Measurements from ENCODE around the gene GLRX3.

The GLRX3 gene

DNA sequence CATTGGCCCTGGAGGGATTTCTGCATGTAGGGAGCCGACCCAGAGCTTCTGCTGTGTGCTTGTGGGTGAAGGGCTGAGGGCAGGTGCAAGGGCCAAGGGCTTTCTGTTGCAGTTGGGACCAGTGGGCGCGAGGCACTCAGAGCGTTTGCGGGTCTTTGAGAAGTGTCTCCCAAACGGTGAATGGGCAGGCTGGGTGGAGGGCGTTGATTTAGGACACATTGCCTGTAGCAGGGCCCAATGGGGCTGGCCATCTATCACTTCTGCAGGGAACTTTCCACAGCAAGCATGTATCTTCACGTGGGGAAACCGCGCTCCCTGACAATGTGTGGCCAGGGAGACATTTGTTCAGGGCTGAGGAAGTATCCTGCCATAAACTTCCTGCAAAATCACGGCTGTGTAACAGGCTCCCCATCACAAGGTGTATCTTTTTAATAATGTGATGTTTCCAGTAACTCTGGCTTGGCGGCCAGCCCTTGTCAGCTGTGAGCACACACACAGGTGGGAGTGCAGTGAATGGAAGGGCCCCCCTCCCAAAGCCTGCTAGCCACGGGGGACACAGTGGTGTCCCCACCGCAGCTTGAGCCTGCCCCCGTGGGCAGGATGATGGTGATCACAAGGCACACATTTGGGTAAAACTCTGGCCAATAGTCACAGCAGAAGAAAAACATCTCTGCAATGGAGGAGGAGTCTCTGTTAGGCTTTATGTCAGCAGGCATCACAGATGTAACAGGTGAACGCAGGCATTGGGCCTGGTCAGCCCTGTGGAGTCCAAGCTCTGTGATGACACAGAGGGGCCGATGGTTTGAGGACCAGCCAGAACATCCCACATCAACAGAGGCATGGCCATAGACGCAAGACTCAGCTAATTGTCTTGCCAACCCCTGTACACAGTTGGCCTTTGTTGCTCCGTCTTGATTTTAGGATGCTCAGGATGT, 84.3 kb downstream of the GLRX3 start:
- Histone ChIP-seq H3K27me3 (ENCODE audit: control insufficient read depth, insufficient read depth, low read length) (no peaks in the 10 kb centered on the region), H3K36me3 (ENCODE audit: control insufficient read depth, insufficient read depth, low read length) (no peaks in the 10 kb centered on the region; the same call in 1 of the 2 replicates), H3K27ac (ENCODE audit: low read length) (no peak overlapping the region), H3K4me1 (ENCODE audit: control insufficient read depth, insufficient read depth, low read length) (no peaks in the 10 kb centered on the region), H3K4me3 (ENCODE audit: low read length) (no peak overlapping the region), H3K9me3 (ENCODE audit: control insufficient read depth, insufficient read depth, low read length) (peaks cover 26% of the 10 kb centered on the region)
- WGBS (ENCODE audit: insufficient coverage, insufficient read length), result no CpG with 5 or more reads among the region's 19 CpGs
- no peak for DNase-seq (ENCODE audit: low read depth, low spot score)

DNA sequence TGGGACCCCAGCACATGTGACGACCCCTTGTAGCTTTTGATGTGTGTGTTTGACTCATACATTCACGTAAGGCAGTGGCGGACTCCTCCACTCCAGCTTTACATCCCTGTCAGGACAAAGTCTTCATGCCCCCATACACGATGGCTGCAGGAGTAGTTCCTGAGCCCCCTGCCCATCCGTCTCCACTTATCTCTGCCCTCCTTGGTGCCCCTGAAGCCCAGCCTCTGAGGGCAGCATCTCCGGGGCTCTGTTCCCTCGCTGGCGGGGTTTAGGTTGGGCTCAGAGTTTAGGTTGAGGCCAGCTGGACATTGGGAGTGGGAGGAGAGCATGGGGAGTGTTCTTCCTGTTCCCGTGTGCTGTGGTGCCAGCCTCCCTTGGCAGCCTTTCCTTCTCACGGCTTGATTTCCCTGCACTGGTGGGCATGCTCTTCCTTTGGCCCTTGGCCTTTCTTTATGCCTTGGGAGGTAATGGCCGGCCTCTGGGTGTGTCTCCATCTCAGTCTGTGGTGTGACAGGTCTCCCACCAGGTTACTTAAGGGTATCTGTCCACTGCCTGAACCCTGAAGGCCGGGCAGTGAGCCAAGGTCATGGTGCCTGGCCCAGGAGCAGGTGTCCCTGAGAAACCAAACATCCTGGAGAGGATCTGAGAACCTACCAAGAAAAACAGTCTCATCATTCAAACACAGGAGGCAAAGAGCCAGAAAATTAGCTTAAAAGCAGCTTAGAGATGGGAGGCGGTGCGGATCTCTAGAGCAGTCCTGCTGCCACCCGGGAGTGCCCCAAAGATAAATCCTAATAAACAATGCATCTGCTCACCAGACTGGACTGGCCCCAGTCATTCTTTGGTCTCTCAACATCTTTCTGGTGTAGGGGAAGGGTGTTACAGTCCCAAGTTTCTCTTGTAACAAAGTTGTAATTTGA, 85.5 kb downstream of the GLRX3 start:
- H3K36me3 ChIP-seq (ENCODE audit: control insufficient read depth, insufficient read depth, low read length), result no peaks in the 10 kb centered on the region; the same call in 1 of the 2 replicates
- no CpG with 5 or more reads among the region's 15 CpGs for WGBS (ENCODE audit: insufficient coverage, insufficient read length)
- H3K27me3 ChIP-seq (ENCODE audit: control insufficient read depth, insufficient read depth, low read length), result no peaks in the 10 kb centered on the region
- H3K4me3 ChIP-seq (ENCODE audit: low read length), result no peak overlapping the region
- DNase-seq (ENCODE audit: low read depth, low spot score), result no peak
- H3K9me3 ChIP-seq (ENCODE audit: control insufficient read depth, insufficient read depth, low read length), result peaks cover 30% of the 10 kb centered on the region
- H3K27ac ChIP-seq (ENCODE audit: low read length), result no peak overlapping the region
- H3K4me1 ChIP-seq (ENCODE audit: control insufficient read depth, insufficient read depth, low read length), result no peaks in the 10 kb centered on the region

DNA sequence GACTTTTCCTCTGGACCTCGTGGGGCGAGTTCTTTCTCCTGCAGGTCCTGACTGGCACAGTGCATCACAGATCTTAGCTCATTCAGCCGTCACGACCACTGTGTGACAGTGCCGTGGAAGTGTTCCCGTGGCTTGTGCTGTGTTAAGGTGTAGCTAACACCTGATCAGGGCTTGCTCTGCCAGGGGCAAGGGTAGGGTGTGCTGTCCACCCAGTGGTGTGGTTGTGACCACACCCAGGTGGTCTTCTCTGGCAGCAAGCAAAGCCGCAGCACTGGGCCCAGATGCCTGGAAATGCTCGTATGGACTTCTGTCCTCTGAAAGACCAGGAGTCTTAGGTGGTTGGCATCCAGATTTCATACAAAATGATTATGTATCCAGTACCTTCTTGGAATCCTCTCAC, 86.2 kb downstream of the GLRX3 start:
- no peak for DNase-seq (ENCODE audit: low read depth, low spot score)
- Histone ChIP-seq H3K4me3 (ENCODE audit: low read length) (no peak overlapping the region), H3K9me3 (ENCODE audit: control insufficient read depth, insufficient read depth, low read length) (peaks cover 32% of the 10 kb centered on the region), H3K27ac (ENCODE audit: low read length) (no peak overlapping the region), H3K27me3 (ENCODE audit: control insufficient read depth, insufficient read depth, low read length) (no peaks in the 10 kb centered on the region), H3K4me1 (ENCODE audit: control insufficient read depth, insufficient read depth, low read length) (no peaks in the 10 kb centered on the region), H3K36me3 (ENCODE audit: control insufficient read depth, insufficient read depth, low read length) (no peaks in the 10 kb centered on the region; the same call in 1 of the 2 replicates)
- no CpG with 5 or more reads among the region's 8 CpGs for WGBS (ENCODE audit: insufficient coverage, insufficient read length)

DNA sequence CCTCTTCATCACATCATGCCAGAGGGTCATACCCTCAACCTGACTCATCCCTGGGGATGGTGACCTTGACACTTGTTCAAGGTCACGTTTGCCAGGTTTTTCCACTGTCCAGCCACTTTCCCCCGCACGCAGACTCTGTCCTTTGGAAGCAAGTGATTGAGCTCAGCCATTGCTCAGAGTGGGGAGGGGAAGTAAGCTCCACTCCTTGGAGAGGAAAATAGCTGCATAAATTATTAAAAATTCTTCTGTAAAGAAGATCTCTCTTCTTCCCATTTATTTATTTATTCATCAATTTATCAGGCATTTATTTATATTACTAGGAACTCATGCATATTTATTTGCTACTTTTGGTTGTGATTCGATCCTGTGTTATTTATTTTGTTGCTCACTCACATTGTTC, 88.0 kb downstream of the GLRX3 start:
- peaks cover 27% of the 10 kb centered on the region for H3K9me3 ChIP-seq (ENCODE audit: control insufficient read depth, insufficient read depth, low read length)
- H3K36me3 ChIP-seq (ENCODE audit: control insufficient read depth, insufficient read depth, low read length), result no peaks in the 10 kb centered on the region
- no peak overlapping the region for H3K4me3 ChIP-seq (ENCODE audit: low read length)
- no peaks in the 10 kb centered on the region for H3K27me3 ChIP-seq (ENCODE audit: control insufficient read depth, insufficient read depth, low read length)
- no peaks in the 10 kb centered on the region for H3K4me1 ChIP-seq (ENCODE audit: control insufficient read depth, insufficient read depth, low read length)
- DNase-seq (ENCODE audit: low read depth, low spot score), result no peak
- H3K27ac ChIP-seq (ENCODE audit: low read length), result no peak overlapping the region
- WGBS (ENCODE audit: insufficient coverage, insufficient read length), result no CpG with 5 or more reads among the region's 4 CpGs

DNA sequence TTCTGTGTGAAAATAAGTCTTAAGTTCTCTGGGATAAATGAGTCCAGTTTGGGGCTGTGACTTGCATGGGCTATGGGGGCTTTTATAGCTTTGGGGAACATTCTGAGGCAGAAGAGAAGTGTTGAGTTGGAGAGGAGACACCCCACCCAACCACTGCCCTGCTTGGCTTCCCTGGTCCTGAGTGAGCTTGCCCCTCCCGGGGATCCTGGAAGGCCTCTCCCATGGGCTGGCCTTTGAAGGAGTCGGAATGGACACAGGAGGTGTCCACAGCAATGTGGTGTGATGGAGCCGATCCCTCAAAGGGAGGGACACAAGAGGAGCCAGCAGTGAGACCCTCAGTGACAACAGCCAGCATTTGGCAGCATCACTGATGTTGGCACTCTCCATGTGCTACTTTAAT, 89.8 kb downstream of the GLRX3 start:
- DNase-seq (ENCODE audit: low read depth, low spot score), result no peak
- Histone ChIP-seq H3K4me3 (ENCODE audit: low read length) (no peak overlapping the region), H3K4me1 (ENCODE audit: control insufficient read depth, insufficient read depth, low read length) (no peaks in the 10 kb centered on the region), H3K27me3 (ENCODE audit: control insufficient read depth, insufficient read depth, low read length) (no peaks in the 10 kb centered on the region), H3K27ac (ENCODE audit: low read length) (no peak overlapping the region), H3K36me3 (ENCODE audit: control insufficient read depth, insufficient read depth, low read length) (no peaks in the 10 kb centered on the region), H3K9me3 (ENCODE audit: control insufficient read depth, insufficient read depth, low read length) (peaks cover 25% of the 10 kb centered on the region)
- WGBS (ENCODE audit: insufficient coverage, insufficient read length), result no CpG with 5 or more reads among the region's 3 CpGs

DNA sequence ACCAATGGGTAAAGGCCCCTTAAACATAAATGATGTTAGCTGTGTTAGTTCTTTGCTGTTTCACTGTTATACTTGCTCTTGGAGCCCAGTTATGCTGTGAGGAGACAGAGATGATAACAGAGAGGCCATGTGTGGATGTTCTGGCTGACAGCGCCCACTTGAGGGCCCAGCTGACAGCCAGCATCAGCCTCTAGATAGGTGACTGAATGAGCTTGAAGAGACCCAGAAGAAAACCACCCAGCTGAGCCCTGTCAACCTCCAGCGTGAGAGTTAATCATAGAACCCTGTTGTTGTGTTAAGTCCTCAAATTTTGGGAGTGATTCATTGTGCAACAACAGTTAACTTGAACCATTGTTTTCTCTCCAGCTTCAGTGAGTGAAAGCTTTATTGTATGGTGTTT, 91.7 kb downstream of the GLRX3 start:
- WGBS (ENCODE audit: insufficient coverage, insufficient read length), result no CpG with 5 or more reads among the region's 2 CpGs
- H3K4me1 ChIP-seq (ENCODE audit: control insufficient read depth, insufficient read depth, low read length), result no peaks in the 10 kb centered on the region
- no peaks in the 10 kb centered on the region for H3K36me3 ChIP-seq (ENCODE audit: control insufficient read depth, insufficient read depth, low read length)
- no peak overlapping the region for H3K4me3 ChIP-seq (ENCODE audit: low read length)
- DNase-seq (ENCODE audit: low read depth, low spot score), result no peak
- no peak overlapping the region for H3K27ac ChIP-seq (ENCODE audit: low read length)
- no peaks in the 10 kb centered on the region for H3K27me3 ChIP-seq (ENCODE audit: control insufficient read depth, insufficient read depth, low read length)
- peaks cover 30% of the 10 kb centered on the region for H3K9me3 ChIP-seq (ENCODE audit: control insufficient read depth, insufficient read depth, low read length)

Measured in iPS DF 6.9 (cell line).